Suprapubic skin (tissue), 4 donors: ENCODE results near the gene COL7A1. TPM values are rescaled to one million over a fixed set of nuclear protein-coding genes. Genes with fewer than 3 reads are reported as not detected.
"Not testable (repeated sequence)": the region's sequence is repeated elsewhere in the genome, so short reads cannot be mapped to it uniquely, and the experiment has no call there.

ENCODE experiments used
- DNase-seq, 2 donors: peaks; one replicate each; pipeline ENCODE4 v3.0.0-alpha.2; 2019; ENCODE audit warnings: low spot score in 2 of 2
- H3K27ac ChIP-seq: fragments of 200-600 bp; sonication (generic); one replicate; pipeline ENCODE4 v1.5.1; 2019
- H3K27me3 ChIP-seq: fragments of 200-600 bp; sonication (generic); one replicate; pipeline ENCODE4 v1.5.1; 2019
- H3K36me3 ChIP-seq: fragments of 200-600 bp; sonication (generic); one replicate; pipeline ENCODE4 v1.5.1; 2019
- H3K4me1 ChIP-seq: fragments of 200-600 bp; sonication (generic); one replicate; pipeline ENCODE4 v1.5.1; 2019
- H3K4me3 ChIP-seq: fragments of 200-600 bp; sonication (generic); one replicate; pipeline ENCODE4 v1.5.1; 2019; ENCODE audit warnings: mild to moderate bottlenecking
- H3K9me3 ChIP-seq: fragments of 200-600 bp; sonication (generic); one replicate; pipeline ENCODE4 v1.5.1; 2019
- CTCF ChIP-seq, 2 donors: fragments of 200-600 bp in 1 of 2; fragments of 450-650 bp in 1 of 2; sonication (generic) in 1 of 2; IDR thresholded peaks; one replicate each; pipeline ENCODE4 v1.5.1; 2016 to 2019; ENCODE audit warnings: antibody characterized with exemption in 2 of 2, mild to moderate bottlenecking in 1 of 2, moderate library complexity in 1 of 2
- EP300 ChIP-seq: sonication (generic); formaldehyde crosslinking; IDR thresholded peaks from one replicate; pipeline ENCODE4 v1.6.1; 2017; ENCODE audit warnings: antibody characterized with exemption
- POLR2A ChIP-seq, 2 donors: fragments of 450-650 bp; IDR thresholded peaks; one replicate each; pipeline ENCODE4 v1.6.1; 2017; ENCODE audit warnings: antibody characterized with exemption in 2 of 2, mild to moderate bottlenecking in 2 of 2, moderate library complexity in 2 of 2
- POLR2AphosphoS5 ChIP-seq, 3 donors: sonication (generic); formaldehyde crosslinking; IDR thresholded peaks; one replicate each; pipeline ENCODE4 v1.6.1; 2017; ENCODE audit warnings: antibody characterized with exemption in 3 of 3
- WGBS: methylation state at CpG from one replicate; pipeline ENCODE4 v1.1.5; 2018; 5-methylcytosine and 5-hydroxymethylcytosine counted together
- total RNA-seq, 4 donors: library from RNA; depleted of rRNA; stranded (reverse); fragments of >200 nt; gene quantifications; one replicate each; pipeline ENCODE4 v1.1.0, GENCODE V29; 2016

COL7A1 gene
- total RNA-seq, 4 donors from 2014 or later: 287 to 596 (median 348) TPM

- no peak for TF ChIP-seq CTCF (IDR thresholded peaks at IDR 0.05)
- TF ChIP-seq POLR2A (IDR thresholded peaks at IDR 0.05): no peak
- TF ChIP-seq EP300: no peak
- TF ChIP-seq POLR2AphosphoS5 (IDR thresholded peaks at IDR 0.05): no peak
- H3K36me3 ChIP-seq: peaks cover 13% of the 10 kb centered on the region
- H3K27me3 ChIP-seq: no peaks in the 10 kb centered on the region
- no peak overlapping the region for H3K4me3 ChIP-seq
- no peak for DNase-seq
- H3K4me1 ChIP-seq: no peaks in the 10 kb centered on the region
- H3K27ac ChIP-seq: no peak overlapping the region
- WGBS: 89% methylated on average over 5 of the region's 5 CpGs
- H3K9me3 ChIP-seq: no peaks in the 10 kb centered on the region
Observed at GRCh38 chr3:48536785-48537184, 58.3 kb downstream of the COL7A1 start.

- TF ChIP-seq EP300: no peak
- TF ChIP-seq POLR2A (IDR thresholded peaks at IDR 0.05): no peak
- TF ChIP-seq POLR2AphosphoS5 (IDR thresholded peaks at IDR 0.05): no peak
- TF ChIP-seq CTCF (IDR thresholded peaks at IDR 0.05): no peak
- Histone ChIP-seq H3K36me3 (peaks cover 13% of the 10 kb centered on the region), H3K27ac (no peak overlapping the region), H3K9me3 (no peaks in the 10 kb centered on the region), H3K4me1 (no peaks in the 10 kb centered on the region), H3K27me3 (no peaks in the 10 kb centered on the region), H3K4me3 (no peak overlapping the region)
- 95% methylated on average over 19 of the region's 19 CpGs for WGBS
- no peak for DNase-seq
Observed at GRCh38 chr3:48536116-48536515, 59.0 kb downstream of the COL7A1 start.

- WGBS: 78% methylated on average over 4 of the region's 4 CpGs
- DNase-seq: no peak
- Histone ChIP-seq H3K27me3 (no peaks in the 10 kb centered on the region), H3K36me3 (peaks cover 13% of the 10 kb centered on the region), H3K4me1 (no peaks in the 10 kb centered on the region), H3K9me3 (no peaks in the 10 kb centered on the region), H3K27ac (no peak overlapping the region), H3K4me3 (no peak overlapping the region)
- no peak for TF ChIP-seq CTCF (IDR thresholded peaks at IDR 0.05)
- no peak for TF ChIP-seq POLR2A (IDR thresholded peaks at IDR 0.05)
- no peak for TF ChIP-seq POLR2AphosphoS5 (IDR thresholded peaks at IDR 0.05)
- no peak for TF ChIP-seq EP300
Observed at GRCh38 chr3:48535578-48535977, 59.6 kb downstream of the COL7A1 start.

- 88% methylated on average over 2 of the region's 2 CpGs for WGBS
- Histone ChIP-seq H3K27ac (no peak overlapping the region), H3K36me3 (peaks cover 10% of the 10 kb centered on the region), H3K4me3 (no peak overlapping the region), H3K4me1 (no peaks in the 10 kb centered on the region), H3K9me3 (no peaks in the 10 kb centered on the region), H3K27me3 (no peaks in the 10 kb centered on the region)
- TF ChIP-seq CTCF (IDR thresholded peaks at IDR 0.05): no peak
- no peak for TF ChIP-seq EP300
- no peak for TF ChIP-seq POLR2A (IDR thresholded peaks at IDR 0.05)
- DNase-seq: no peak
Observed at GRCh38 chr3:48532977-48533337, 62.2 kb downstream of the COL7A1 start.

- H3K4me1 ChIP-seq: no peaks in the 10 kb centered on the region
- TF ChIP-seq POLR2A (IDR thresholded peaks at IDR 0.05) (no peak), EP300 (no peak), POLR2AphosphoS5 (IDR thresholded peaks at IDR 0.05) (no peak), CTCF (IDR thresholded peaks at IDR 0.05) (no peak)
- H3K9me3 ChIP-seq: no peaks in the 10 kb centered on the region
- H3K27ac ChIP-seq: no peak overlapping the region
- no peak overlapping the region for H3K4me3 ChIP-seq
- WGBS: 95% methylated on average over 6 of the region's 6 CpGs
- H3K36me3 ChIP-seq: peaks cover 10% of the 10 kb centered on the region
- DNase-seq: no peak
- no peaks in the 10 kb centered on the region for H3K27me3 ChIP-seq
Observed at GRCh38 chr3:48532271-48532976, 62.7 kb downstream of the COL7A1 start.

- DNase-seq, H3K27ac ChIP-seq, H3K4me3 ChIP-seq, H3K36me3 ChIP-seq, H3K9me3 ChIP-seq, H3K27me3 ChIP-seq, H3K4me1 ChIP-seq: not testable (repeated sequence)
- 100% methylated on average over 4 of the region's 4 CpGs for WGBS
Observed at GRCh38 chr3:48530701-48531100, 64.4 kb downstream of the COL7A1 start.
